A549 (cell line): ENCODE results near the gene SLC5A3. TPM values are rescaled to one million over a fixed set of nuclear protein-coding genes. Genes with fewer than 3 reads are reported as not detected.

Source experiments
- ATAC-seq, 2 experiments: fragments of 200-7000 bp in 1 of 2; fragments of >200 bp in 1 of 2; cut with Nextera tagmentation in 1 of 2; cut with Tn5 transposase in 1 of 2; 3 replicates each; pipeline versions ENCODE4 v1.8.0 to v1.9.1; 2018 to 2020; ENCODE audit warnings: mild to moderate bottlenecking in 1 of 2, moderate library complexity in 1 of 2
- CTCF ChIA-PET: fragments of 300-600 bp; sonication (Branson Sonifier 250); formaldehyde crosslinking; extraction: SDS; loops from one replicate; lab custom pipeline; 2021; ENCODE audit warnings: antibody characterized with exemption, inconsistent platforms; lab: Yijun Ruan, JAX
- POLR2A ChIA-PET: fragments of 350-600 bp; formaldehyde crosslinking; extraction: SDS; loops from one replicate; lab custom pipeline; 2021; ENCODE audit warnings: antibody characterized with exemption, inconsistent platforms; lab: Yijun Ruan, JAX
- DNase-seq, 2 experiments: peaks; one replicate each; pipeline versions ENCODE4 v3.0.0 to v3.0.0-alpha.2; 2011 to 2016; ENCODE audit warnings: low read depth in 1 of 2, low spot score in 1 of 2
- FAIRE-seq: peaks from 2 replicates; lab custom pipeline; 2011; peaks lifted over from hg19 to GRCh38; lab: Jason Lieb, UNC
- H3K27ac ChIP-seq, 2 experiments: fragments of >200 bp; sonication (Bioruptor Twin); formaldehyde crosslinking; 3 replicates each; pipeline ENCODE4 v1.5.1; 2016 to 2017
- H3K4me1 ChIP-seq: fragments of >200 bp; sonication (Bioruptor Twin); formaldehyde crosslinking; 3 replicates; pipeline ENCODE4 v1.6.1; 2016
- H3K4me2 ChIP-seq: fragments of >200 bp; sonication (Bioruptor Twin); formaldehyde crosslinking; 3 replicates; pipeline ENCODE4 v1.6.1; 2016
- H3K4me3 ChIP-seq: fragments of >200 bp; sonication (Bioruptor Twin); formaldehyde crosslinking; 3 replicates; pipeline ENCODE4 v1.5.1; 2016
- H3K9me3 ChIP-seq: fragments of >200 bp; sonication (Bioruptor Twin); formaldehyde crosslinking; 3 replicates; pipeline ENCODE4 v1.6.1; 2016
- BHLHE40 ChIP-seq: IDR thresholded peaks from 2 replicates; pipeline ENCODE4 v1.6.1; 2012; ENCODE audit warnings: low read depth, low read length, inconsistent platforms
- CBX2 ChIP-seq: fragments of 200-600 bp; sonication (generic); IDR thresholded peaks from 2 replicates; pipeline ENCODE4 v1.6.1; 2016; ENCODE audit warnings: low read depth, mild to moderate bottlenecking, borderline replicate concordance
- CHD2 ChIP-seq: fragments of 150-350 bp; IDR thresholded peaks from 2 replicates; pipeline ENCODE4 v1.6.1; 2014; ENCODE audit warnings: low read length; ENCODE audit not compliant: partially characterized antibody
- CHD4 ChIP-seq: fragments of 200-600 bp; sonication (generic); IDR thresholded peaks from 2 replicates; pipeline ENCODE4 v1.6.1; 2016; ENCODE audit warnings: antibody characterized with exemption, mild to moderate bottlenecking, borderline replicate concordance
- CTCF ChIP-seq: fragments of >200 bp; sonication (Bioruptor Twin); formaldehyde crosslinking; IDR thresholded peaks from 3 replicates; pipeline ENCODE4 v1.5.1; 2016
- E2F6 ChIP-seq: IDR thresholded peaks from 2 replicates; pipeline ENCODE4 v1.6.1; 2012; ENCODE audit warnings: low read depth, borderline replicate concordance
- EHMT2 ChIP-seq: fragments of 200-600 bp; sonication (generic); IDR thresholded peaks from 2 replicates; pipeline ENCODE4 v1.6.1; 2016; ENCODE audit warnings: antibody characterized with exemption, low read depth, mild to moderate bottlenecking, moderate library complexity
- GATA3 ChIP-seq: IDR thresholded peaks from 2 replicates; pipeline ENCODE4 v1.6.1; 2012; ENCODE audit warnings: borderline replicate concordance
- HOXA7 ChIP-seq: fragments of 250-450 bp; sonication (Bioruptor Pico); IDR thresholded peaks from 2 replicates; pipeline ENCODE4 v1.5.0; 2020; ENCODE audit warnings: mild to moderate bottlenecking, moderate library complexity
- JUNB ChIP-seq: fragments of >200 bp; sonication (Bioruptor Twin); formaldehyde crosslinking; IDR thresholded peaks from 2 replicates; pipeline ENCODE4 v1.6.1; 2016
- KDM1A ChIP-seq: fragments of 200-600 bp; sonication (generic); IDR thresholded peaks from 2 replicates; pipeline ENCODE4 v1.6.1; 2016; ENCODE audit warnings: low read depth, mild to moderate bottlenecking
- KDM5A ChIP-seq: fragments of 200-600 bp; sonication (generic); IDR thresholded peaks from 2 replicates; pipeline ENCODE4 v1.6.1; 2016; ENCODE audit warnings: antibody characterized with exemption, mild to moderate bottlenecking
- MAZ ChIP-seq: fragments of 150-350 bp; IDR thresholded peaks from 2 replicates; pipeline ENCODE4 v1.6.1; 2014; ENCODE audit warnings: antibody characterized with exemption, low read depth, low read length, borderline replicate concordance
- MYC ChIP-seq: IDR thresholded peaks from 2 replicates; pipeline ENCODE4 v1.6.1; 2012; ENCODE audit warnings: mild to moderate bottlenecking, inconsistent platforms, low read length, improper control_type of control experiment, borderline replicate concordance
- PHF8 ChIP-seq: fragments of 200-600 bp; sonication (generic); IDR thresholded peaks from 2 replicates; pipeline ENCODE4 v1.6.1; 2016; ENCODE audit warnings: low read depth, mild to moderate bottlenecking, antibody characterized with exemption, moderate library complexity, borderline replicate concordance
- RFX5 ChIP-seq: fragments of 450-650 bp; IDR thresholded peaks from 2 replicates; pipeline ENCODE4 v1.7.1; 2014; ENCODE audit warnings: antibody characterized with exemption, mild to moderate bottlenecking, moderate library complexity
- SMC3 ChIP-seq: fragments of >200 bp; sonication (Bioruptor Twin); formaldehyde crosslinking; IDR thresholded peaks from 3 replicates; pipeline ENCODE4 v1.6.1; 2018; ENCODE audit warnings: inconsistent platforms
- TFCP2L1 ChIP-seq: fragments of 250-450 bp; sonication (Bioruptor Pico); IDR thresholded peaks from 2 replicates; pipeline ENCODE4 v1.5.0; 2021; ENCODE audit warnings: mild to moderate bottlenecking
- ZFP36 ChIP-seq: fragments of 450-650 bp; IDR thresholded peaks from 2 replicates; pipeline ENCODE4 v1.6.1; 2014; ENCODE audit warnings: borderline replicate concordance; ENCODE audit not compliant: partially characterized antibody
- WGBS: methylation state at CpG from one replicate; pipeline ENCODE4 v1.1.6; 2017; ENCODE audit errors: missing lambda C conversion rate; 5-methylcytosine and 5-hydroxymethylcytosine counted together
- polyA plus RNA-seq, 4 experiments: library from polyadenylated mRNA; depleted of rRNA in 3 of 4; stranded (reverse); fragments of >200 nt; fragmentation: RNase III in 1 of 4; extraction: RNeasy Plus Mini Kit Qiagen cat#74134 plus additional on column Dnase treatment in 1 of 4; gene quantifications; 2 replicates in 3 of 4; 3 replicates in 1 of 4; pipeline ENCODE4 v1.2.3, GENCODE V29; 2011 to 2017

SLC5A3 gene
- polyA plus RNA-seq, 2 of the 4 experiments (the other 2 are of a cell fraction): 7.2 to 7.7 TPM

DNA sequence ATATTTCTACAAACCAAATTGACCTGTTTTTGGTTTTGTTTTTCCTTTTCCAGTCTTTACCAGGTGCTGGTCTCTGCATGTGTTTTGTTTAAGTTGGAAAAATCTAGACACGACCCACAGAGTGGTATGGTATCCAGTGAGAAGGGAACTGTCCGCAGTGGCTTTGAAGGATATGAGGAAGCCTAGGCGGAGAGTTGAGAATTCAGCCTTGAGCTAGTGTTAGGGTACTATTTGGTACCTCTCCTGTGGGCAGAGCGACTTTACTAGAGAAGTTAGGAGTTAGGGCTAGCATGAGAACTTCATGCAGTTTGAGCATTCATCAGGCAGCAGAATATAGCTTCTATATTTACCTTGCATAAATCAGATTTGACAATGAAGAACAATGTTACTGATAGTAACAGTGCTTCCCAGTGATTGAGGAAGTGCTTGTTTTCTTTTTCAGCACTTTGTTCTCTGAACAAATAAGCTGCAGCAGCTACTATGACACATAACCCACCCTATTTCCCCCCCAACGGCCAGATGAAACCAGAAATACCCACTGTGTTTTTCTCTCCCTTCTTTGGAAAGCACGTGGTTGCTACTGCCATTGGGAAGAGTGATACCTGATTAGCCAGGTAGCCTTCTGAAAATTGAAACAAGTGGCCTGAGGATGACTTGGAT is 19.0 kb downstream of the SLC5A3 start:
- TF ChIP-seq CHD4: no peak
- no peak for TF ChIP-seq KDM5A
- TF ChIP-seq MAZ: no peak
- no peak for TF ChIP-seq MYC
- TF ChIP-seq RFX5: no peak
- no peak for TF ChIP-seq EHMT2
- TF ChIP-seq ZFP36: no peak
- no peak for TF ChIP-seq E2F6
- TF ChIP-seq PHF8: no peak
- DNase-seq (no peak), ATAC-seq (no peak), FAIRE-seq (no peak)
- CTCF ChIA-PET: interaction anchor here (0.9 to 2.6 kb wide), 5 partner anchors 9 to 169 kb away, joined by 3 to 8 read pairs (median 7); no protein-coding TSS in a partner anchor
- H3K4me2 ChIP-seq: no peak overlapping the region
- WGBS: 72% methylated on average over 6 of the region's 6 CpGs
- no peak overlapping the region for H3K27ac ChIP-seq
- POLR2A ChIA-PET: no interaction called here
- no peaks in the 10 kb centered on the region for H3K4me1 ChIP-seq
- H3K9me3 ChIP-seq: no peaks in the 10 kb centered on the region
- no peak overlapping the region for H3K4me3 ChIP-seq

- no peaks in the 10 kb centered on the region for H3K9me3 ChIP-seq
- no peak for ATAC-seq
Observed at GRCh38 chr21:34093083-34093482, 19.7 kb downstream of the SLC5A3 start.

GRCh38 chr21:34094949-34095348 is 21.6 kb downstream of the SLC5A3 start:
- Histone ChIP-seq H3K4me3 (no peak overlapping the region), H3K4me2 (no peak overlapping the region), H3K27ac (no peak overlapping the region), H3K4me1 (no peaks in the 10 kb centered on the region), H3K9me3 (no peaks in the 10 kb centered on the region)
- WGBS: 94% methylated on average over 7 of the region's 7 CpGs
- ATAC-seq: no peak
- FAIRE-seq: no peak
- ChIA-PET POLR2A (no interaction called here), CTCF (interaction anchor here (1.1 kb wide), 1 partner anchor 188 kb away, joined by 3 read pairs; no protein-coding TSS in a partner anchor)
- TF ChIP-seq HOXA7: no peak
- no peak for DNase-seq

More at GRCh38 chr21:34093083-34093482, 19.7 kb downstream of the SLC5A3 start:
- WGBS: 89% methylated on average over 3 of the region's 3 CpGs
- H3K4me1 ChIP-seq: no peaks in the 10 kb centered on the region
- FAIRE-seq (no peak), DNase-seq (no peak)
- POLR2A ChIA-PET: no interaction called here
- H3K27ac ChIP-seq: no peak overlapping the region
- no peak overlapping the region for H3K4me2 ChIP-seq
- CTCF ChIA-PET: interaction anchor here (1.8 to 2.6 kb wide), 3 partner anchors 12 to 169 kb away, joined by 7 to 8 read pairs (median 7); no protein-coding TSS in a partner anchor
- no peak overlapping the region for H3K4me3 ChIP-seq
- TF ChIP-seq CHD2 (no peak), TFCP2L1 (CRISPR knock-in tag) (no peak), CBX2 (no peak), KDM5A (no peak), GATA3 (no peak), CTCF (no peak), BHLHE40 (no peak), SMC3 (no peak), JUNB (no peak), KDM1A (no peak)
